Measurements from ENCODE around the gene ITGA7. TPM values are rescaled to one million over a fixed set of nuclear protein-coding genes. Genes with fewer than 3 reads are reported as not detected.

ITGA7 gene
- total RNA-seq, 4 donors from 2014 or later: 69.7 to 206 (median 92.0) TPM

DNA sequence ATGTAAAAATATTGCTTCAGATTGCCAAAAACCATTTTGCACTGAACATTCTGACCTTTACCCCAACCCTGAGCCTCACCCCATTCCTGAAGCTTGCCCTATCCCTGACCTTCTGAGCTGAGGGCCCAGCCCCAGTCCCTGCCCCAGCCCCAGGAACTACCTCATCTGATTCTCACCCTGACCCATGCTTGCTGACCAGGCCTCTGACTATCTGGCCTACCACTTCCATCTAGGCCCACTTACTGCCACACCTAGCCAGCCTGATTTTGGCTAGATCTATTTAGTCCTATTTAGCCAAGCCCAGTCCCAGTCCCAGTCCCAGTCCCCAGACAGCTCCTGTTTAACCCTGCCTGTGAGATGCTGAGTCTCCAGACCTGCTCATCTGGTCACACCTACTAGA, 37.4 kb downstream of the ITGA7 start:
- no peak for ATAC-seq

GRCh38 chr12:55666508-55666907, 41.2 kb downstream of the ITGA7 start:
- intact Hi-C loops (cut with DNase I; ENCODE audit: low total_unique reads): no loop called here
- Histone ChIP-seq H3K27me3 (no peaks in the 10 kb centered on the region), H3K4me1 (no peaks in the 10 kb centered on the region), H3K27ac (no peak overlapping the region), H3K4me3 (no peak overlapping the region), H3K9me3 (no peaks in the 10 kb centered on the region), H3K36me3 (no peaks in the 10 kb centered on the region)
- in situ Hi-C loops (cut with MboI; ENCODE audit: low sequenced_read_pairs in 4 of 4): loop anchor here in 1 of 4 donors (25.0 kb wide), 1 partner anchor 146 kb away; the partner anchor contains the start of genes ORMDL2 and SARNP
- ATAC-seq (no peak), DNase-seq (no peak)
- TF ChIP-seq, protein P1, sequence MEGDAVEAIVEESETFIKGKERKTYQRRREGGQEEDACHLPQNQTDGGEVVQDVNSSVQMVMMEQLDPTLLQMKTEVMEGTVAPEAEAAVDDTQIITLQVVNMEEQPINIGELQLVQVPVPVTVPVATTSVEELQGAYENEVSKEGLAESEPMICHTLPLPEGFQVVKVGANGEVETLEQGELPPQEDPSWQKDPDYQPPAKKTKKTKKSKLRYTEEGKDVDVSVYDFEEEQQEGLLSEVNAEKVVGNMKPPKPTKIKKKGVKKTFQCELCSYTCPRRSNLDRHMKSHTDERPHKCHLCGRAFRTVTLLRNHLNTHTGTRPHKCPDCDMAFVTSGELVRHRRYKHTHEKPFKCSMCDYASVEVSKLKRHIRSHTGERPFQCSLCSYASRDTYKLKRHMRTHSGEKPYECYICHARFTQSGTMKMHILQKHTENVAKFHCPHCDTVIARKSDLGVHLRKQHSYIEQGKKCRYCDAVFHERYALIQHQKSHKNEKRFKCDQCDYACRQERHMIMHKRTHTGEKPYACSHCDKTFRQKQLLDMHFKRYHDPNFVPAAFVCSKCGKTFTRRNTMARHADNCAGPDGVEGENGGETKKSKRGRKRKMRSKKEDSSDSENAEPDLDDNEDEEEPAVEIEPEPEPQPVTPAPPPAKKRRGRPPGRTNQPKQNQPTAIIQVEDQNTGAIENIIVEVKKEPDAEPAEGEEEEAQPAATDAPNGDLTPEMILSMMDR (IDR thresholded peaks at IDR 0.05 in 4 of 5, conservative IDR thresholded peaks at IDR 0.05 in 1 of 5): no peak
- no peak for TF ChIP-seq POLR2A (IDR thresholded peaks at IDR 0.05)

More for the DNA sequence above, 37.4 kb downstream of the ITGA7 start:
- intact Hi-C loops (cut with DNase I; ENCODE audit: low total_unique reads) (no loop called here), in situ Hi-C loops (cut with MboI; ENCODE audit: low sequenced_read_pairs in 4 of 4) (loop anchor here in 2 of 4 donors (10.0 to 25.0 kb wide), 2 partner anchors 55 to 142 kb away; partner anchors contain the start of genes CD63 (in 1 of the 2), ORMDL2 (in 1 of the 2), RDH5 (in 1 of the 2) and SARNP (in 1 of the 2))
- no peak for TF ChIP-seq POLR2A (IDR thresholded peaks at IDR 0.05)
- TF ChIP-seq, protein P1 (IDR thresholded peaks at IDR 0.05 in 4 of 5, conservative IDR thresholded peaks at IDR 0.05 in 1 of 5): no peak
- no peaks in the 10 kb centered on the region for H3K9me3 ChIP-seq
- DNase-seq: no peak
- H3K36me3 ChIP-seq: no peaks in the 10 kb centered on the region
- no peak overlapping the region for H3K27ac ChIP-seq
- H3K4me1 ChIP-seq: no peaks in the 10 kb centered on the region
- H3K27me3 ChIP-seq: no peaks in the 10 kb centered on the region
- no peak overlapping the region for H3K4me3 ChIP-seq

DNA sequence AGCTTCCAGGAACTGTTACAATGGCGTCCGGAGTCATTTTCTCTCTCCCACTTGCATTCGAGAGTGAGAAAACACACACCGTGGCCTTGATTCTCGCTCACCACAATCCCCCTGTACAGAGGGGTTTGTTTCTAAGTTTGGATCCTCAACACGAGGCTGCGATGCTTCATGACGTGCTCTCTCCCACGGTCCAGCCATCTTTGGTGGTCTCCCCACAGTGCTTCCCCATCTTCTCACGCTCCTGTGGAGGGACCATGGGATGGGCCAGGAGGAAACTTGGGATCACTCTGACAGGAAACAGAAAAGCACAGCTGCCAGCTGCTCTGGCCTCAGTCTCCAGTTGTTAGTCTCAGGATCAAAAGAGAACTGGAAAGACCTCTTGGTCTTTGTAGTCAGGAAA, 42.9 kb downstream of the ITGA7 start:
- Histone ChIP-seq H3K36me3 (no peaks in the 10 kb centered on the region), H3K4me3 (no peak overlapping the region), H3K9me3 (no peaks in the 10 kb centered on the region), H3K4me1 (peaks cover 0 to 3% of the 10 kb centered on the region in 2 donors), H3K27ac (no peak overlapping the region), H3K27me3 (no peaks in the 10 kb centered on the region)
- in situ Hi-C loops (cut with MboI; ENCODE audit: low sequenced_read_pairs in 4 of 4): loop anchor here in 1 of 4 donors (25.0 kb wide), 1 partner anchor 147 kb away; the partner anchor contains the start of genes ORMDL2 and SARNP
- DNase-seq: no peak
- no peak for ATAC-seq
- intact Hi-C loops (cut with DNase I; ENCODE audit: low total_unique reads): no loop called here
- TF ChIP-seq, protein P1 (IDR thresholded peaks at IDR 0.05 in 4 of 5, conservative IDR thresholded peaks at IDR 0.05 in 1 of 5): no peak
- no peak for TF ChIP-seq POLR2A (IDR thresholded peaks at IDR 0.05)

DNA sequence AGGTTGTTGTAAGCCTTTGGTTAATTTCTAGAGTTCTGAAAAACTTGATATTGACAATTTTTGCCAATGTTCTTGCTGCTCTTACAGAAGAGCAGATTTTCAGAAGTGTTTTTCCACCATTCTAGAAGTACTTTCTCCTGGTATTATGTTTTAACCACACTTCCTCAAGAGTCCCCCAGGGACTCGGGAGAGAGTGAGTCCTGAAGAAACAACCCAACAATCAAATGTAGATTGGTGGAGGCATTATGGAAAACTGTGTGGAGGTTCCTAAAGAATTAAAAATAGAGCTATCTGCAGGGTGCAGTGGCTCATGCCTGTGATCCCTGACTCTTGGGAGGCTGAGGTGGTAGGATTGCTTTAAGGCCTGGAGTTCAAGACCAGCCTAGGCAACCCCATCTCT, 44.3 kb downstream of the ITGA7 start:
- ATAC-seq: no peak
- no peaks in the 10 kb centered on the region for H3K36me3 ChIP-seq
- in situ Hi-C loops (cut with MboI; ENCODE audit: low sequenced_read_pairs in 4 of 4) (loop anchor here in 1 of 4 donors (25.0 kb wide), 1 partner anchor 149 kb away; the partner anchor contains the start of genes ORMDL2 and SARNP), intact Hi-C loops (cut with DNase I; ENCODE audit: low total_unique reads) (no loop called here)
- H3K4me3 ChIP-seq: no peak overlapping the region
- H3K4me1 ChIP-seq: peaks cover 8 to 16% of the 10 kb centered on the region in 2 donors
- H3K27ac ChIP-seq: no peak overlapping the region
- TF ChIP-seq, protein P1 (IDR thresholded peaks at IDR 0.05 in 4 of 5, conservative IDR thresholded peaks at IDR 0.05 in 1 of 5): no peak
- no peak for TF ChIP-seq POLR2A (IDR thresholded peaks at IDR 0.05)
- H3K9me3 ChIP-seq: no peaks in the 10 kb centered on the region
- no peaks in the 10 kb centered on the region for H3K27me3 ChIP-seq
- no peak for DNase-seq
